Tibial nerve (tissue), 4 donors: ENCODE results near the gene UBAP1L.

Source experiments
- CTCF ChIP-seq, 5 experiments: fragments of 200-600 bp in 3 of 5; fragments of 450-650 bp in 2 of 5; sonication (generic) in 3 of 5; IDR thresholded peaks; one replicate each; pipeline ENCODE4 v1.5.1; 2016 to 2019; ENCODE audit warnings: antibody characterized with exemption in 5 of 5, mild to moderate bottlenecking in 3 of 5, moderate library complexity in 2 of 5
- EP300 ChIP-seq, 2 donors: sonication (generic); formaldehyde crosslinking; IDR thresholded peaks; one replicate each; pipeline ENCODE4 v1.6.1; 2017; ENCODE audit warnings: antibody characterized with exemption in 2 of 2, mild to moderate bottlenecking in 1 of 2
- POLR2A ChIP-seq, 2 donors: fragments of 450-650 bp; IDR thresholded peaks; one replicate each; pipeline ENCODE4 v1.6.1; 2017; ENCODE audit warnings: antibody characterized with exemption in 2 of 2, mild to moderate bottlenecking in 2 of 2, moderate library complexity in 2 of 2

GRCh38 chr15:65132878-65133547 is 18.0 kb upstream of the UBAP1L start:
- TF ChIP-seq POLR2A (IDR thresholded peaks at IDR 0.05) (no peak), CTCF (IDR thresholded peaks at IDR 0.05) (no peak), EP300 (IDR thresholded peaks at IDR 0.05) (no peak)
